ENCODE results near the gene NACC2. TPM values are rescaled to one million over a fixed set of nuclear protein-coding genes. Genes with fewer than 3 reads are reported as not detected.
"Not testable (repeated sequence)": the region's sequence is repeated elsewhere in the genome, so short reads cannot be mapped to it uniquely, and the experiment has no call there.

Gene NACC2
- total RNA-seq, 2 donors from 2014 or later, result 69.2 to 79.7 TPM

GRCh38 chr9:136042541-136042940 lies 52.5 kb downstream of the NACC2 start:
- peaks cover 10% of the 10 kb centered on the region for H3K36me3 ChIP-seq
- no peak for TF ChIP-seq CTCF (IDR thresholded peaks at IDR 0.05)
- no peak for ATAC-seq (ENCODE audit: insufficient number of reproducible peaks, low FRiP score, low read depth)

GRCh38 chr9:136040848-136041247 lies 54.2 kb downstream of the NACC2 start:
- H3K27me3 ChIP-seq (replicated peaks; ENCODE audit: insufficient read depth); H3K4me1 ChIP-seq (ENCODE audit: control insufficient read depth in 1 of 2, low read depth in 2 of 2); ATAC-seq (ENCODE audit: insufficient number of reproducible peaks, low FRiP score, low read depth); H3K9me3 ChIP-seq; DNase-seq (ENCODE audit: low spot score); H3K4me3 ChIP-seq; H3K27ac ChIP-seq: not testable (repeated sequence)
- peaks cover 13% of the 10 kb centered on the region for H3K36me3 ChIP-seq

More at GRCh38 chr9:136042541-136042940, 52.5 kb downstream of the NACC2 start:
- no peak overlapping the region for H3K27ac ChIP-seq
- H3K9me3 ChIP-seq, result no peaks in the 10 kb centered on the region
- no peaks in the 10 kb centered on the region for H3K4me1 ChIP-seq (ENCODE audit: control insufficient read depth in 1 of 2, low read depth in 2 of 2)
- no peak overlapping the region for H3K4me3 ChIP-seq
- H3K27me3 ChIP-seq (replicated peaks; ENCODE audit: insufficient read depth), result no peaks in the 10 kb centered on the region
- no peak for DNase-seq (ENCODE audit: low spot score)

- ATAC-seq (ENCODE audit: insufficient number of reproducible peaks, low FRiP score, low read depth) (no peak), DNase-seq (ENCODE audit: low spot score) (no peak)
- Histone ChIP-seq H3K9me3 (peaks cover 5% of the 10 kb centered on the region), H3K27ac (no peak overlapping the region), H3K36me3 (peaks cover 8% of the 10 kb centered on the region), H3K27me3 (replicated peaks; ENCODE audit: insufficient read depth) (no peaks in the 10 kb centered on the region), H3K4me1 (ENCODE audit: control insufficient read depth in 1 of 2, low read depth in 2 of 2) (no peaks in the 10 kb centered on the region), H3K4me3 (no peak overlapping the region)
- no peak for TF ChIP-seq CTCF (IDR thresholded peaks at IDR 0.05)
Observed at GRCh38 chr9:136039488-136039887, 55.6 kb downstream of the NACC2 start.

- DNase-seq (ENCODE audit: low spot score) (no peak), ATAC-seq (ENCODE audit: insufficient number of reproducible peaks, low FRiP score, low read depth) (no peak)
- Histone ChIP-seq H3K36me3 (peaks cover 6% of the 10 kb centered on the region), H3K4me1 (ENCODE audit: control insufficient read depth in 1 of 2, low read depth in 2 of 2) (peaks cover under 1 to 10% of the 10 kb centered on the region in 2 donors), H3K9me3 (peaks cover 5% of the 10 kb centered on the region), H3K27ac (no peak overlapping the region), H3K4me3 (no peak overlapping the region), H3K27me3 (replicated peaks; ENCODE audit: insufficient read depth) (no peaks in the 10 kb centered on the region)
- TF ChIP-seq CTCF (IDR thresholded peaks at IDR 0.05), result no peak
Observed at GRCh38 chr9:136036848-136037247, 58.2 kb downstream of the NACC2 start.

- no peak for DNase-seq (ENCODE audit: low spot score)
- ATAC-seq (ENCODE audit: insufficient number of reproducible peaks, low FRiP score, low read depth), result no peak
- TF ChIP-seq CTCF (IDR thresholded peaks at IDR 0.05), result no peak
- Histone ChIP-seq H3K36me3 (peaks cover 6% of the 10 kb centered on the region), H3K4me1 (ENCODE audit: control insufficient read depth in 1 of 2, low read depth in 2 of 2) (peaks cover 3 to 17% of the 10 kb centered on the region in 2 donors), H3K9me3 (peaks cover 5% of the 10 kb centered on the region), H3K4me3 (no peak overlapping the region), H3K27me3 (replicated peaks; ENCODE audit: insufficient read depth) (no peaks in the 10 kb centered on the region), H3K27ac (no peak overlapping the region)
Observed at GRCh38 chr9:136036050-136036449, 59.0 kb downstream of the NACC2 start.

Data from thoracic aorta (tissue), 2 donors.